Measurements from ENCODE around the gene SPAG16.

Gene SPAG16

DNA sequence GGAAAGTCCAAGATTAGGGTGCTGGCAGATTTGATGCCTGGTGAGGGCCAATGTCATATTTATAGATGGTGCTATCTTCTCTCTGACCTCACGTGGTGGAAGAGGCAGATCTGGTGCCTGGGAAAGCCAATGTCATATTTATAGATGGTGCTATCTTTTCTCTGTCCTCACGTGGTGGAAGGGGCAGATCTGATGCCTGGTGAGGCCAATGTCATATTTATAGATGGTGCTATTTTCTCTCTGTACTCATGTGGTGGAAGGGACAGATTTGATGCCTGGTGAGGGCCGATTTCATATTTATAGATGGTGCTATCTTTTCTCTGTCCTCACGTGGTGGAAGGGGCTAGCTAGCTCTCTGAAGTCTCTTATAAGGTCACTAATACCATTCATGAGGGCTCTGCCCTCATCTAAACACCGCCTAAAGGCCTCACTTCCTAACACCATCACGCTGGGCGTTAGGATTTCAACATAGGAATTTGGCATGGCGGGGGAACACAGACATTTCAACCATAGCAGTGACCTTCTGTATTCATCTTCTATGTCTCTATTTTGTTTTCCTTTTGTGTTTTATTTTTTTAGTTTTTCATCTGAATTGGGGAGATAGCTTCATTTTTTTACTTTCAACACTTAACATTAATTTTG, 278.4 kb downstream of the SPAG16 start:
- TF ChIP-seq, protein P1, sequence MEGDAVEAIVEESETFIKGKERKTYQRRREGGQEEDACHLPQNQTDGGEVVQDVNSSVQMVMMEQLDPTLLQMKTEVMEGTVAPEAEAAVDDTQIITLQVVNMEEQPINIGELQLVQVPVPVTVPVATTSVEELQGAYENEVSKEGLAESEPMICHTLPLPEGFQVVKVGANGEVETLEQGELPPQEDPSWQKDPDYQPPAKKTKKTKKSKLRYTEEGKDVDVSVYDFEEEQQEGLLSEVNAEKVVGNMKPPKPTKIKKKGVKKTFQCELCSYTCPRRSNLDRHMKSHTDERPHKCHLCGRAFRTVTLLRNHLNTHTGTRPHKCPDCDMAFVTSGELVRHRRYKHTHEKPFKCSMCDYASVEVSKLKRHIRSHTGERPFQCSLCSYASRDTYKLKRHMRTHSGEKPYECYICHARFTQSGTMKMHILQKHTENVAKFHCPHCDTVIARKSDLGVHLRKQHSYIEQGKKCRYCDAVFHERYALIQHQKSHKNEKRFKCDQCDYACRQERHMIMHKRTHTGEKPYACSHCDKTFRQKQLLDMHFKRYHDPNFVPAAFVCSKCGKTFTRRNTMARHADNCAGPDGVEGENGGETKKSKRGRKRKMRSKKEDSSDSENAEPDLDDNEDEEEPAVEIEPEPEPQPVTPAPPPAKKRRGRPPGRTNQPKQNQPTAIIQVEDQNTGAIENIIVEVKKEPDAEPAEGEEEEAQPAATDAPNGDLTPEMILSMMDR (IDR thresholded peaks at IDR 0.05; ENCODE audit: low read length) = no peak
- no peak for TF ChIP-seq EZH2 (IDR thresholded peaks at IDR 0.05; ENCODE audit: borderline replicate concordance, low read length)
- Histone ChIP-seq H4K20me1 (ENCODE audit: insufficient read depth, low read length) (no peaks in the 10 kb centered on the region), H3K4me2 (ENCODE audit: low read length) (no peak overlapping the region), H3K27me3 (ENCODE audit: insufficient read depth, low read length) (no peaks in the 10 kb centered on the region), H3K79me2 (ENCODE audit: insufficient read depth, low read length) (no peaks in the 10 kb centered on the region), H3F3A (ENCODE audit: insufficient read depth, low read length) (no peaks in the 10 kb centered on the region), H2AFZ (ENCODE audit: low read length) (no peak overlapping the region), H3K27ac (ENCODE audit: low read depth, low read length, poor library complexity, severe bottlenecking) (no peak overlapping the region), H3K9me2 (ENCODE audit: low read depth, low read length) (no peaks in the 10 kb centered on the region), H3K4me1 (ENCODE audit: insufficient read depth, low read length, severe bottlenecking) (no peaks in the 10 kb centered on the region), H3K9me3 (ENCODE audit: low read length) (no peaks in the 10 kb centered on the region), H3K9ac (ENCODE audit: low read length) (no peak overlapping the region), H3K36me3 (ENCODE audit: insufficient read depth, low read length) (no peaks in the 10 kb centered on the region), H3K4me3 (ENCODE audit: low read depth, low read length, poor library complexity, severe bottlenecking) (no peak overlapping the region)

DNA sequence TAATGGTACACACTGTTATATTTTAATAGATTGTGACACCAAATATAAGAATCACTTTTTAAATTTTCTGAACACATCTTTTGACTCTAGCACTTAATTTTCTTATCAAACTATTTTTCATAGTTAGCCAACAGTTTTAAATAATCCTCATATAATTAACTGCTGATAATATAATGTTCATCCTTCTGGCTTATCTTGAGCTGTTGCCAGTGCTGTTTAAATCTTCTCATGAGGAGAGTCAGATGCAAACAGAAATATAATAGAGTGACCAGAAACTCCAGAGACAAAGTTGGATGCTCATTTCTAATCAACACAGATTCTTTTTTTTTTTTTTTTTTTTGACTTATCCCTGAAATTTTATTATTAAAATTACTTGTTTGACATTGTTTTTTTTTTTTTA, 282.6 kb downstream of the SPAG16 start:
- Histone ChIP-seq H3K27ac (ENCODE audit: low read depth, low read length, poor library complexity, severe bottlenecking) (no peak overlapping the region), H3K9me2 (ENCODE audit: low read depth, low read length) (no peaks in the 10 kb centered on the region), H3K4me3 (ENCODE audit: low read depth, low read length, poor library complexity, severe bottlenecking) (no peak overlapping the region), H3K27me3 (ENCODE audit: insufficient read depth, low read length) (no peaks in the 10 kb centered on the region), H3K4me2 (ENCODE audit: low read length) (no peak overlapping the region), H3F3A (ENCODE audit: insufficient read depth, low read length) (no peaks in the 10 kb centered on the region), H2AFZ (ENCODE audit: low read length) (no peak overlapping the region), H3K9me3 (ENCODE audit: low read length) (no peaks in the 10 kb centered on the region), H3K36me3 (ENCODE audit: insufficient read depth, low read length) (no peaks in the 10 kb centered on the region), H3K79me2 (ENCODE audit: insufficient read depth, low read length) (no peaks in the 10 kb centered on the region), H4K20me1 (ENCODE audit: insufficient read depth, low read length) (no peaks in the 10 kb centered on the region), H3K9ac (ENCODE audit: low read length) (no peak overlapping the region), H3K4me1 (ENCODE audit: insufficient read depth, low read length, severe bottlenecking) (no peaks in the 10 kb centered on the region)
- TF ChIP-seq, protein P1 (IDR thresholded peaks at IDR 0.05; ENCODE audit: low read length) = no peak
- TF ChIP-seq EZH2 (IDR thresholded peaks at IDR 0.05; ENCODE audit: borderline replicate concordance, low read length) = no peak

- no peak overlapping the region for H3K9ac ChIP-seq (ENCODE audit: low read length)
- H3K9me2 ChIP-seq (ENCODE audit: low read depth, low read length) = no peaks in the 10 kb centered on the region
- no peaks in the 10 kb centered on the region for H3F3A ChIP-seq (ENCODE audit: insufficient read depth, low read length)
- no peaks in the 10 kb centered on the region for H3K9me3 ChIP-seq (ENCODE audit: low read length)
- no peak overlapping the region for H3K4me2 ChIP-seq (ENCODE audit: low read length)
- H3K27me3 ChIP-seq (ENCODE audit: insufficient read depth, low read length) = no peaks in the 10 kb centered on the region
- no peak overlapping the region for H3K4me3 ChIP-seq (ENCODE audit: low read depth, low read length, poor library complexity, severe bottlenecking)
- H4K20me1 ChIP-seq (ENCODE audit: insufficient read depth, low read length) = no peaks in the 10 kb centered on the region
- no peaks in the 10 kb centered on the region for H3K36me3 ChIP-seq (ENCODE audit: insufficient read depth, low read length)
- no peak overlapping the region for H2AFZ ChIP-seq (ENCODE audit: low read length)
- H3K27ac ChIP-seq (ENCODE audit: low read depth, low read length, poor library complexity, severe bottlenecking) = no peak overlapping the region
- H3K4me1 ChIP-seq (ENCODE audit: insufficient read depth, low read length, severe bottlenecking) = no peaks in the 10 kb centered on the region
- TF ChIP-seq, protein P1 (IDR thresholded peaks at IDR 0.05; ENCODE audit: low read length) = no peak
- TF ChIP-seq EZH2 (IDR thresholded peaks at IDR 0.05; ENCODE audit: borderline replicate concordance, low read length) = no peak
- no peaks in the 10 kb centered on the region for H3K79me2 ChIP-seq (ENCODE audit: insufficient read depth, low read length)
Measured at GRCh38 chr2:213609570-213610170, 325.4 kb downstream of the SPAG16 start.

Measured in OCI-LY1 (cell line).